HL-60 (cell line): ENCODE results near the gene AP3D1.

Experiments used
- DNase-seq, 2 experiments: peaks; one replicate each; pipeline ENCODE4 v3.0.0-alpha.2; 2010 to 2020; ENCODE audit warnings: low read depth in 1 of 2, low spot score in 1 of 2
- H3K27ac ChIP-seq: fragments of 250-450 bp; sonication (Bioruptor Pico); replicated peaks from 2 replicates; pipeline ENCODE4 v1.5.1; 2020; ENCODE audit warnings: mild to moderate bottlenecking, moderate library complexity
- H3K27me3 ChIP-seq: fragments of 250-450 bp; sonication (Bioruptor Pico); 2 replicates; pipeline ENCODE4 v1.5.1; 2021; ENCODE audit warnings: mild to moderate bottlenecking, moderate library complexity; ENCODE audit not compliant: insufficient read depth, poor library complexity, severe bottlenecking
- H3K4me3 ChIP-seq: replicated peaks from 2 replicates; pipeline ENCODE4 v1.5.1; 2011; ENCODE audit warnings: mild to moderate bottlenecking, control low read depth, low read length; ENCODE audit not compliant: insufficient read depth
- CTCF ChIP-seq: IDR thresholded peaks from one replicate; pipeline ENCODE4 v1.5.1; 2011; ENCODE audit warnings: low read length, control low read depth, inconsistent platforms; ENCODE audit not compliant: insufficient read depth
- GABPA ChIP-seq: IDR thresholded peaks from 2 replicates; pipeline ENCODE4 v1.6.1; 2012; ENCODE audit warnings: low read depth
- POLR2AphosphoS5 ChIP-seq: IDR thresholded peaks from 2 replicates; pipeline ENCODE4 v1.6.1; 2012; ENCODE audit warnings: low read depth
- REST ChIP-seq: IDR thresholded peaks from 2 replicates; pipeline ENCODE4 v1.6.1; 2012; ENCODE audit warnings: low read depth; ENCODE audit not compliant: insufficient replicate concordance
- SPI1 ChIP-seq: IDR thresholded peaks from 2 replicates; pipeline ENCODE4 v1.6.1; 2012; ENCODE audit warnings: low read depth, mild to moderate bottlenecking, borderline replicate concordance

Gene AP3D1

GRCh38 chr19:2062770-2063169 is 88.6 kb downstream of the AP3D1 start:
- Histone ChIP-seq H3K27me3 (no peaks in the 10 kb centered on the region), H3K27ac (no peak overlapping the region), H3K4me3 (no peak overlapping the region)
- TF ChIP-seq REST (no peak), CTCF (no peak), GABPA (no peak), POLR2AphosphoS5 (no peak), SPI1 (no peak)
- no peak for DNase-seq

- Histone ChIP-seq H3K4me3 (peak overlapping the region; percentile 51), H3K27ac (peak overlapping the region; percentile 93)
Observed at GRCh38 chr19:2062389-2062729, 89.0 kb downstream of the AP3D1 start.

More at GRCh38 chr19:2062389-2062729, 89.0 kb downstream of the AP3D1 start:
- H3K27me3 ChIP-seq = no peaks in the 10 kb centered on the region
- TF ChIP-seq POLR2AphosphoS5 (no peak), GABPA (no peak), SPI1 (no peak), CTCF (no peak), REST (no peak)
- no peak for DNase-seq
